Calu3 (cell line): ENCODE data around the gene POLG2. TPM values are rescaled to one million over a fixed set of nuclear protein-coding genes. Genes with fewer than 3 reads are reported as not detected.

Experiments used
- BruUV-seq: library from RNA; stranded (reverse); fragments of 400-500 nt; replicated peaks from 2 replicates; lab custom pipeline; 2021; lab: Mats Ljungman, UMichigan
- CTCF ChIA-PET: fragments of 300-600 bp; sonication (Branson Sonifier 250); formaldehyde crosslinking; loops from one replicate; lab custom pipeline; 2022; ENCODE audit warnings: antibody characterized with exemption; lab: Charles Lee
- DNase-seq: peaks from one replicate; pipeline ENCODE4 v3.0.0; 2022
- H3K27ac Mint-ChIP-seq: one replicate; pipeline ENCODE4 v1.8.0; 2022; ENCODE audit warnings: mixed read lengths; ENCODE audit not compliant: unreplicated experiment
- H3K27me3 Mint-ChIP-seq: one replicate; pipeline ENCODE4 v1.8.0; 2022; ENCODE audit warnings: mixed read lengths; ENCODE audit not compliant: unreplicated experiment
- H3K36me3 Mint-ChIP-seq: one replicate; pipeline ENCODE4 v1.8.0; 2022; ENCODE audit warnings: mild to moderate bottlenecking, moderate library complexity, mixed read lengths; ENCODE audit not compliant: insufficient read depth, unreplicated experiment
- H3K4me1 Mint-ChIP-seq: one replicate; pipeline ENCODE4 v1.8.0; 2022; ENCODE audit warnings: mild to moderate bottlenecking, low read depth, mixed read lengths; ENCODE audit not compliant: unreplicated experiment
- H3K4me3 Mint-ChIP-seq: one replicate; pipeline ENCODE4 v1.8.0; 2022; ENCODE audit warnings: mild to moderate bottlenecking, low read depth, moderate library complexity, mixed read lengths; ENCODE audit not compliant: unreplicated experiment
- H3K9me3 Mint-ChIP-seq: one replicate; pipeline ENCODE4 v1.8.0; 2022; ENCODE audit warnings: low read depth, mixed read lengths; ENCODE audit not compliant: unreplicated experiment
- CTCF ChIP-seq: fragments of 200-600 bp; IDR thresholded peaks from one replicate; pipeline ENCODE4 v1.8.0; 2022; ENCODE audit warnings: antibody characterized with exemption; ENCODE audit not compliant: unreplicated experiment
- intact Hi-C: fragments of 100-400 bp; cut with micrococcal nuclease; formaldehyde crosslinking; loops from one replicate; pipeline ENCODE4 v1.10.0; 2022; ENCODE audit not compliant: unreplicated experiment
- total RNA-seq: library from RNA; stranded (reverse); gene quantifications from 2 replicates; pipeline ENCODE4 v1.2.3, GENCODE V29; 2022

POLG2 gene
- total RNA-seq, 1 experiment from 2014 or later, result 29.8 TPM

- H3K27me3 Mint-ChIP-seq, result no peaks in the 10 kb centered on the region
- H3K4me1 Mint-ChIP-seq, result peaks cover 17% of the 10 kb centered on the region
- DNase-seq, result peak; percentile 91
- intact Hi-C loops, result no loop called here
- CTCF ChIA-PET, result interaction anchor here (0.7 to 1.0 kb wide), 3 partner anchors 9 to 894 kb away, joined by 3 to 11 read pairs (median 3); no protein-coding TSS in a partner anchor
- peak within 1 kb of the TSS; percentile 86 for H3K4me3 Mint-ChIP-seq
- no peaks in the 10 kb centered on the region for H3K9me3 Mint-ChIP-seq
- TF ChIP-seq CTCF, result no peak
- H3K36me3 Mint-ChIP-seq, result peaks cover 83% of the 10 kb centered on the region
- H3K27ac Mint-ChIP-seq, result peak within 1 kb of the TSS; percentile 99
- BruUV-seq, result no TSS peak
Observed at GRCh38 chr17:64506576-64507412, 9.9 kb upstream of the POLG2 start, which contains the start of gene CEP95. TSS of gene CEP95 (plus strand) at chr17:64506977. CDS start at chr17:64507098, 121 bp downstream.

- TF ChIP-seq CTCF, result no peak
- BruUV-seq, result no TSS peak
- intact Hi-C loops, result no loop called here
- no peaks in the 10 kb centered on the region for H3K27me3 Mint-ChIP-seq
- H3K4me1 Mint-ChIP-seq, result peaks cover 19% of the 10 kb centered on the region
- peak; percentile 96 for DNase-seq
- H3K9me3 Mint-ChIP-seq, result no peaks in the 10 kb centered on the region
- H3K36me3 Mint-ChIP-seq, result peaks cover 89% of the 10 kb centered on the region
- H3K27ac Mint-ChIP-seq, result peak within 1 kb of the TSS; percentile 99
- peak within 1 kb of the TSS; percentile 86 for H3K4me3 Mint-ChIP-seq
- CTCF ChIA-PET, result interaction anchor here (0.6 to 1.0 kb wide), 4 partner anchors 10 to 894 kb away, joined by 3 to 11 read pairs (median 4); no protein-coding TSS in a partner anchor
Observed at GRCh38 chr17:64506201-64506575, 9.3 kb upstream of the POLG2 start, which contains the start of gene DDX5. TSS of gene DDX5 (minus strand) at chr17:64506289. CDS start at chr17:64506119, 170 bp downstream.

GRCh38 chr17:64505340-64506200, 8.7 kb upstream of the POLG2 start:
- H3K36me3 Mint-ChIP-seq, result peaks cover 90% of the 10 kb centered on the region
- no TSS peak for BruUV-seq
- no peak for TF ChIP-seq CTCF
- H3K4me1 Mint-ChIP-seq, result peaks cover 19% of the 10 kb centered on the region
- CTCF ChIA-PET, result interaction anchor here (0.6 to 0.9 kb wide), 2 partner anchors 85 to 142 kb away, joined by 3 to 5 read pairs; no protein-coding TSS in a partner anchor
- DNase-seq, result peak; percentile 78
- peak overlapping the region; percentile 86 for H3K4me3 Mint-ChIP-seq
- intact Hi-C loops, result no loop called here
- H3K27ac Mint-ChIP-seq, result peak overlapping the region; percentile 99
- no peaks in the 10 kb centered on the region for H3K9me3 Mint-ChIP-seq
- H3K27me3 Mint-ChIP-seq, result no peaks in the 10 kb centered on the region

- peaks cover 91% of the 10 kb centered on the region for H3K36me3 Mint-ChIP-seq
- BruUV-seq, result no TSS peak
- H3K9me3 Mint-ChIP-seq, result no peaks in the 10 kb centered on the region
- peak overlapping the region; percentile 86 for H3K4me3 Mint-ChIP-seq
- peak overlapping the region; percentile 99 for H3K27ac Mint-ChIP-seq
- H3K27me3 Mint-ChIP-seq, result no peaks in the 10 kb centered on the region
- intact Hi-C loops, result no loop called here
- CTCF ChIA-PET, result interaction anchor here (0.9 kb wide), 1 partner anchor 85 kb away, joined by 3 read pairs; no protein-coding TSS in a partner anchor
- no peak for TF ChIP-seq CTCF
- no peak for DNase-seq
- H3K4me1 Mint-ChIP-seq, result peaks cover 26% of the 10 kb centered on the region
Observed at GRCh38 chr17:64504769-64505339, 8.0 kb upstream of the POLG2 start.
